Loucy (cell line): ENCODE data around the gene DACT2.

Experiments used
- H2AFZ ChIP-seq: fragments of 200-600 bp; sonication (generic); 2 replicates; pipeline ENCODE4 v1.6.0; 2016; ENCODE audit warnings: antibody characterized with exemption, mild to moderate bottlenecking, low read length, moderate library complexity
- H3F3A ChIP-seq: fragments of 200-600 bp; 2 replicates; pipeline ENCODE4 v1.6.0; 2016; ENCODE audit warnings: antibody characterized with exemption, low read depth, mild to moderate bottlenecking
- H3K27me3 ChIP-seq: fragments of 200-600 bp; sonication (generic); 2 replicates; pipeline ENCODE4 v1.6.1; 2014; ENCODE audit warnings: low read length, mild to moderate bottlenecking; ENCODE audit not compliant: insufficient read depth, poor library complexity, severe bottlenecking
- H3K36me3 ChIP-seq: fragments of 200-600 bp; sonication (generic); 2 replicates; pipeline ENCODE4 v1.6.1; 2016; ENCODE audit warnings: low read length; ENCODE audit not compliant: insufficient read depth
- H3K4me1 ChIP-seq: fragments of 200-600 bp; sonication (generic); 2 replicates; pipeline ENCODE4 v1.5.1; 2014; ENCODE audit warnings: low read length, mild to moderate bottlenecking; ENCODE audit not compliant: insufficient read depth, poor library complexity, severe bottlenecking
- H3K4me2 ChIP-seq: fragments of 200-600 bp; sonication (generic); 2 replicates; pipeline ENCODE4 v1.6.0; 2014; ENCODE audit warnings: antibody characterized with exemption, low read length, low read depth, mild to moderate bottlenecking; ENCODE audit not compliant: poor library complexity, severe bottlenecking
- H3K4me3 ChIP-seq: fragments of 200-600 bp; sonication (generic); 2 replicates; pipeline ENCODE4 v1.5.1; 2014; ENCODE audit warnings: low read length, mild to moderate bottlenecking, mixed read lengths; ENCODE audit not compliant: poor library complexity, severe bottlenecking
- H3K79me2 ChIP-seq: fragments of 200-600 bp; sonication (generic); 2 replicates; pipeline ENCODE4 v1.6.1; 2014; ENCODE audit warnings: low read length; ENCODE audit not compliant: insufficient read depth
- H3K9ac ChIP-seq: fragments of 200-600 bp; sonication (generic); 2 replicates; pipeline ENCODE4 v1.6.0; 2014; ENCODE audit warnings: mild to moderate bottlenecking, low read depth, low read length, moderate library complexity; ENCODE audit not compliant: poor library complexity, severe bottlenecking
- H3K9me2 ChIP-seq: fragments of 200-600 bp; sonication (generic); replicated peaks from 2 replicates; pipeline ENCODE4 v1.6.1; 2016; ENCODE audit warnings: low read depth, low read length, mixed read lengths
- H3K9me3 ChIP-seq: fragments of 200-600 bp; sonication (generic); 2 replicates; pipeline ENCODE4 v1.6.1; 2014; ENCODE audit warnings: mild to moderate bottlenecking, antibody characterized with exemption, low read length, low read depth; ENCODE audit not compliant: insufficient read depth
- H4K20me1 ChIP-seq: fragments of 200-600 bp; sonication (generic); 2 replicates; pipeline ENCODE4 v1.6.0; 2014; ENCODE audit warnings: antibody characterized with exemption, low read length, mild to moderate bottlenecking; ENCODE audit not compliant: insufficient read depth, poor library complexity, severe bottlenecking
- CTCF ChIP-seq: fragments of 200-600 bp; sonication (generic); conservative IDR thresholded peaks from 2 replicates; pipeline ENCODE4 v1.5.1; 2014; ENCODE audit warnings: mild to moderate bottlenecking, antibody characterized with exemption, low read length
- EZH2phosphoT487 ChIP-seq: fragments of 200-600 bp; IDR thresholded peaks from 2 replicates; pipeline ENCODE4 v1.6.1; 2018; ENCODE audit warnings: antibody characterized with exemption, mild to moderate bottlenecking, moderate library complexity, borderline replicate concordance

Gene DACT2

DNA sequence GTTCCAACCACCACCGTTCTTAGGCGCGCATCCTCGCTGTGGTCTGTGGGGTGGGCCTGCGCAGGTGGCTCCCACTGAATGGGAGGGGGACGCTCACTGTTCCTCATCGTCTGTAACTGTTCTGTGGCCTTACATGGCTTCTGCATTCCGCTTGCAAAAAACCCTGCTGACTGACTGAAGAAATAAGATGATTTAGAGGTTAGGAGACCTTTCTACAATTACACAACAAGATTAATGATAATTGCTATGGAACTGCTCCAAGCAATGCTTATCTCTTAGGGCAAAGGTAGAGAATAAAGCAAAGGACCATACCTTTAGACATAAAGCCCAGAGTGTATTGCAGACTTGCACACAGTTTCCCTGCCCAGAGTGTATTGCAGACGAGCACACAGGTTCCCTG, 14.4 kb upstream of the DACT2 start:
- no peaks in the 10 kb centered on the region for H3K9me2 ChIP-seq
- no peak overlapping the region for H3K4me2 ChIP-seq
- no peaks in the 10 kb centered on the region for H3F3A ChIP-seq
- H3K9ac ChIP-seq = no peak overlapping the region
- TF ChIP-seq EZH2phosphoT487 (no peak), CTCF (no peak)
- H4K20me1 ChIP-seq = no peaks in the 10 kb centered on the region
- H3K27me3 ChIP-seq = no peaks in the 10 kb centered on the region
- H3K36me3 ChIP-seq = no peaks in the 10 kb centered on the region
- no peaks in the 10 kb centered on the region for H3K79me2 ChIP-seq
- H3K4me3 ChIP-seq = no peak overlapping the region
- peaks cover 10% of the 10 kb centered on the region; the same call in 1 of the 2 replicates for H3K9me3 ChIP-seq
- H2AFZ ChIP-seq = no peak overlapping the region
- no peaks in the 10 kb centered on the region for H3K4me1 ChIP-seq

- Histone ChIP-seq H2AFZ (no peak overlapping the region), H4K20me1 (no peaks in the 10 kb centered on the region), H3F3A (no peaks in the 10 kb centered on the region), H3K27me3 (no peaks in the 10 kb centered on the region), H3K79me2 (no peaks in the 10 kb centered on the region), H3K9me3 (peaks cover 7% of the 10 kb centered on the region; the same call in 1 of the 2 replicates), H3K9ac (no peak overlapping the region), H3K4me3 (no peak overlapping the region), H3K4me2 (no peak overlapping the region), H3K9me2 (no peaks in the 10 kb centered on the region), H3K36me3 (no peaks in the 10 kb centered on the region), H3K4me1 (no peaks in the 10 kb centered on the region)
- TF ChIP-seq EZH2phosphoT487 (no peak), CTCF (no peak)
Observed at GRCh38 chr6:168333491-168333890, 13.9 kb upstream of the DACT2 start.

GRCh38 chr6:168333039-168333438, 13.5 kb upstream of the DACT2 start:
- Histone ChIP-seq H3F3A (no peaks in the 10 kb centered on the region), H3K9ac (no peak overlapping the region), H3K36me3 (no peaks in the 10 kb centered on the region), H4K20me1 (no peaks in the 10 kb centered on the region), H3K4me2 (no peak overlapping the region), H2AFZ (no peak overlapping the region), H3K4me1 (no peaks in the 10 kb centered on the region), H3K9me2 (no peaks in the 10 kb centered on the region), H3K27me3 (no peaks in the 10 kb centered on the region), H3K4me3 (no peak overlapping the region), H3K9me3 (peaks cover 8% of the 10 kb centered on the region; the same call in 1 of the 2 replicates), H3K79me2 (no peaks in the 10 kb centered on the region)
- TF ChIP-seq CTCF (peak; percentile 25; the same call in 1 of the 2 replicates), EZH2phosphoT487 (no peak)
